ENCODE measurements around the gene C2CD4C.

C2CD4C gene

GRCh38 chr19:416416-416815 lies 7.5 kb upstream of the C2CD4C start:
- no peak for DNase-seq
- no peaks in the 10 kb centered on the region for H3K79me2 ChIP-seq (ENCODE audit: control insufficient read depth, insufficient read depth, low read length)
- no peaks in the 10 kb centered on the region for H3K36me3 ChIP-seq (ENCODE audit: control insufficient read depth, insufficient read depth, low read length)
- no peak overlapping the region for H2BK15ac ChIP-seq (replicated peaks; ENCODE audit: low read depth)
- no peak overlapping the region for H4K5ac ChIP-seq (ENCODE audit: low read length)
- H3K27ac ChIP-seq (ENCODE audit: low read depth, low read length), result no peak overlapping the region
- H2AK5ac ChIP-seq (ENCODE audit: low read length), result no peak overlapping the region
- H3K4me1 ChIP-seq (ENCODE audit: control insufficient read depth, low read depth, low read length), result peaks cover 2% of the 10 kb centered on the region
- H3K4ac ChIP-seq (ENCODE audit: low read depth, low read length), result no peak overlapping the region
- no peak overlapping the region for H3K23ac ChIP-seq (ENCODE audit: low read length)
- no peak overlapping the region for H4K8ac ChIP-seq (ENCODE audit: low read depth, low read length)
- H3K56ac ChIP-seq (ENCODE audit: low read length), result no peak overlapping the region
- no peak overlapping the region for H3K9ac ChIP-seq (ENCODE audit: low read length)
- no peak overlapping the region for H3K4me3 ChIP-seq (ENCODE audit: low read length)
- no peaks in the 10 kb centered on the region for H3K79me1 ChIP-seq (ENCODE audit: low read length)
- no peak overlapping the region for H2BK5ac ChIP-seq (ENCODE audit: low read length)
- WGBS (ENCODE audit: extremely low coverage, insufficient coverage, low lambda C conversion rate), result no CpG with 5 or more reads among the region's 14 CpGs
- no peak overlapping the region for H3K18ac ChIP-seq (ENCODE audit: low read length)
- no peaks in the 10 kb centered on the region for H3K27me3 ChIP-seq (ENCODE audit: insufficient read depth, low read length, poor library complexity)
- no peak overlapping the region for H3K4me2 ChIP-seq (ENCODE audit: low read length)
- no peak overlapping the region for H2BK120ac ChIP-seq (ENCODE audit: low read depth, low read length)

- H3K27me3 ChIP-seq (ENCODE audit: insufficient read depth, low read length, poor library complexity), result no peaks in the 10 kb centered on the region
- H2BK5ac ChIP-seq (ENCODE audit: low read length), result no peak overlapping the region
- no CpG with 5 or more reads among the region's 1 CpG for WGBS (ENCODE audit: extremely low coverage, insufficient coverage, low lambda C conversion rate)
Observed at GRCh38 chr19:415292-415691, 6.3 kb upstream of the C2CD4C start.

GRCh38 chr19:413756-414420 lies 4.9 kb upstream of the C2CD4C start:
- Histone ChIP-seq H3K4me2 (ENCODE audit: low read length) (no peak overlapping the region), H3K56ac (ENCODE audit: low read length) (no peak overlapping the region), H3K27me3 (ENCODE audit: insufficient read depth, low read length, poor library complexity) (peaks cover 4% of the 10 kb centered on the region), H3K36me3 (ENCODE audit: control insufficient read depth, insufficient read depth, low read length) (no peaks in the 10 kb centered on the region), H3K27ac (ENCODE audit: low read depth, low read length) (no peak overlapping the region), H3K9ac (ENCODE audit: low read length) (no peak overlapping the region), H3K18ac (ENCODE audit: low read length) (no peak overlapping the region), H2BK5ac (ENCODE audit: low read length) (no peak overlapping the region), H2AK5ac (ENCODE audit: low read length) (no peak overlapping the region), H4K8ac (ENCODE audit: low read depth, low read length) (no peak overlapping the region), H3K4ac (ENCODE audit: low read depth, low read length) (no peak overlapping the region), H2BK15ac (replicated peaks; ENCODE audit: low read depth) (no peak overlapping the region), H3K79me1 (ENCODE audit: low read length) (no peaks in the 10 kb centered on the region), H4K5ac (ENCODE audit: low read length) (no peak overlapping the region), H3K4me3 (ENCODE audit: low read length) (no peak overlapping the region), H3K23ac (ENCODE audit: low read length) (no peak overlapping the region), H3K79me2 (ENCODE audit: control insufficient read depth, insufficient read depth, low read length) (no peaks in the 10 kb centered on the region), H2BK120ac (ENCODE audit: low read depth, low read length) (no peak overlapping the region), H3K4me1 (ENCODE audit: control insufficient read depth, low read depth, low read length) (peaks cover 2% of the 10 kb centered on the region)
- WGBS (ENCODE audit: extremely low coverage, insufficient coverage, low lambda C conversion rate), result no CpG with 5 or more reads among the region's 15 CpGs
- no peak for DNase-seq

More at GRCh38 chr19:415292-415691, 6.3 kb upstream of the C2CD4C start:
- peaks cover 2% of the 10 kb centered on the region for H3K4me1 ChIP-seq (ENCODE audit: control insufficient read depth, low read depth, low read length)
- H3K79me2 ChIP-seq (ENCODE audit: control insufficient read depth, insufficient read depth, low read length), result no peaks in the 10 kb centered on the region
- H4K5ac ChIP-seq (ENCODE audit: low read length), result no peak overlapping the region
- no peak overlapping the region for H3K27ac ChIP-seq (ENCODE audit: low read depth, low read length)
- DNase-seq, result no peak
- no peak overlapping the region for H2BK120ac ChIP-seq (ENCODE audit: low read depth, low read length)
- no peak overlapping the region for H3K4ac ChIP-seq (ENCODE audit: low read depth, low read length)
- no peaks in the 10 kb centered on the region for H3K79me1 ChIP-seq (ENCODE audit: low read length)
- no peak overlapping the region for H3K56ac ChIP-seq (ENCODE audit: low read length)
- no peak overlapping the region for H3K4me3 ChIP-seq (ENCODE audit: low read length)
- H3K36me3 ChIP-seq (ENCODE audit: control insufficient read depth, insufficient read depth, low read length), result no peaks in the 10 kb centered on the region
- H2BK15ac ChIP-seq (replicated peaks; ENCODE audit: low read depth), result no peak overlapping the region
- H3K23ac ChIP-seq (ENCODE audit: low read length), result no peak overlapping the region
- no peak overlapping the region for H3K4me2 ChIP-seq (ENCODE audit: low read length)
- no peak overlapping the region for H3K18ac ChIP-seq (ENCODE audit: low read length)
- no peak overlapping the region for H2AK5ac ChIP-seq (ENCODE audit: low read length)
- H4K8ac ChIP-seq (ENCODE audit: low read depth, low read length), result no peak overlapping the region
- no peak overlapping the region for H3K9ac ChIP-seq (ENCODE audit: low read length)

GRCh38 chr19:412356-413355 lies 3.7 kb upstream of the C2CD4C start:
- Histone ChIP-seq H4K5ac (ENCODE audit: low read length) (no peak overlapping the region), H4K8ac (ENCODE audit: low read depth, low read length) (no peak overlapping the region), H2BK15ac (replicated peaks; ENCODE audit: low read depth) (no peak overlapping the region), H3K27me3 (ENCODE audit: insufficient read depth, low read length, poor library complexity) (peaks cover 4% of the 10 kb centered on the region), H2BK5ac (ENCODE audit: low read length) (no peak overlapping the region), H3K27ac (ENCODE audit: low read depth, low read length) (no peak overlapping the region), H3K79me1 (ENCODE audit: low read length) (no peaks in the 10 kb centered on the region), H3K4me3 (ENCODE audit: low read length) (no peak overlapping the region), H3K4me1 (ENCODE audit: control insufficient read depth, low read depth, low read length) (peaks cover 2% of the 10 kb centered on the region), H2BK120ac (ENCODE audit: low read depth, low read length) (no peak overlapping the region), H3K79me2 (ENCODE audit: control insufficient read depth, insufficient read depth, low read length) (no peaks in the 10 kb centered on the region), H3K18ac (ENCODE audit: low read length) (no peak overlapping the region), H3K56ac (ENCODE audit: low read length) (no peak overlapping the region), H3K9ac (ENCODE audit: low read length) (no peak overlapping the region), H3K23ac (ENCODE audit: low read length) (no peak overlapping the region), H3K4me2 (ENCODE audit: low read length) (no peak overlapping the region), H3K4ac (ENCODE audit: low read depth, low read length) (no peak overlapping the region), H2AK5ac (ENCODE audit: low read length) (no peak overlapping the region), H3K36me3 (ENCODE audit: control insufficient read depth, insufficient read depth, low read length) (no peaks in the 10 kb centered on the region)
- peak; percentile 69 for DNase-seq
- no CpG with 5 or more reads among the region's 36 CpGs for WGBS (ENCODE audit: extremely low coverage, insufficient coverage, low lambda C conversion rate)

- DNase-seq, result no peak
Observed at GRCh38 chr19:411723-412355, 2.9 kb upstream of the C2CD4C start.

More at GRCh38 chr19:411723-412355, 2.9 kb upstream of the C2CD4C start:
- no peak overlapping the region for H3K56ac ChIP-seq (ENCODE audit: low read length)
- no peak overlapping the region for H3K27ac ChIP-seq (ENCODE audit: low read depth, low read length)
- no peaks in the 10 kb centered on the region for H3K36me3 ChIP-seq (ENCODE audit: control insufficient read depth, insufficient read depth, low read length)
- WGBS (ENCODE audit: extremely low coverage, insufficient coverage, low lambda C conversion rate), result no CpG with 5 or more reads among the region's 13 CpGs
- H3K4me3 ChIP-seq (ENCODE audit: low read length), result no peak overlapping the region
- no peak overlapping the region for H3K18ac ChIP-seq (ENCODE audit: low read length)
- H4K8ac ChIP-seq (ENCODE audit: low read depth, low read length), result no peak overlapping the region
- no peaks in the 10 kb centered on the region for H3K79me2 ChIP-seq (ENCODE audit: control insufficient read depth, insufficient read depth, low read length)
- H4K5ac ChIP-seq (ENCODE audit: low read length), result no peak overlapping the region
- H2BK5ac ChIP-seq (ENCODE audit: low read length), result no peak overlapping the region
- no peaks in the 10 kb centered on the region for H3K4me1 ChIP-seq (ENCODE audit: control insufficient read depth, low read depth, low read length)
- H2BK15ac ChIP-seq (replicated peaks; ENCODE audit: low read depth), result no peak overlapping the region
- no peak overlapping the region for H2BK120ac ChIP-seq (ENCODE audit: low read depth, low read length)
- peaks cover 4% of the 10 kb centered on the region for H3K27me3 ChIP-seq (ENCODE audit: insufficient read depth, low read length, poor library complexity)
- no peak overlapping the region for H2AK5ac ChIP-seq (ENCODE audit: low read length)
- H3K4ac ChIP-seq (ENCODE audit: low read depth, low read length), result no peak overlapping the region
- no peak overlapping the region for H3K4me2 ChIP-seq (ENCODE audit: low read length)
- H3K79me1 ChIP-seq (ENCODE audit: low read length), result no peaks in the 10 kb centered on the region
- no peak overlapping the region for H3K9ac ChIP-seq (ENCODE audit: low read length)
- H3K23ac ChIP-seq (ENCODE audit: low read length), result no peak overlapping the region
